GM18907 (cell line): ENCODE measurements around the gene GAL3ST1.
"Not testable (repeated sequence)": the region's sequence is repeated elsewhere in the genome, so short reads cannot be mapped to it uniquely, and the experiment has no call there.

Experiments
- ATAC-seq: cut with Tn5 transposase; IDR thresholded peaks from one replicate; pipeline ENCODE4 v1.9.1; 2021; ENCODE audit warnings: mild to moderate bottlenecking, moderate library complexity; ENCODE audit not compliant: unreplicated experiment

The GAL3ST1 gene

GRCh38 chr22:30565341-30565740 lies 9.1 kb downstream of the GAL3ST1 start:
- no peak for ATAC-seq

GRCh38 chr22:30564761-30565119 lies 9.7 kb downstream of the GAL3ST1 start:
- no peak for ATAC-seq

- ATAC-seq, result no peak
These were observed 10.3 kb downstream of the GAL3ST1 start for GRCh38 chr22:30564045-30564760.

GRCh38 chr22:30562366-30562765 lies 12.1 kb downstream of the GAL3ST1 start:
- ATAC-seq, result no peak

GRCh38 chr22:30561402-30562189 lies 12.9 kb downstream of the GAL3ST1 start:
- ATAC-seq, result no peak

- ATAC-seq, result not testable (repeated sequence)
These were observed 13.7 kb downstream of the GAL3ST1 start for GRCh38 chr22:30560643-30561202.

- ATAC-seq, result no peak
These were observed 14.6 kb downstream of the GAL3ST1 start for GRCh38 chr22:30559889-30560288.

GRCh38 chr22:30557243-30557642 lies 17.2 kb downstream of the GAL3ST1 start:
- ATAC-seq, result no peak

GRCh38 chr22:30556388-30556787 lies 18.1 kb downstream of the GAL3ST1 start:
- no peak for ATAC-seq

- no peak for ATAC-seq
These were observed 18.9 kb downstream of the GAL3ST1 start for GRCh38 chr22:30555282-30556210.

GRCh38 chr22:30553971-30554370 lies 20.5 kb downstream of the GAL3ST1 start:
- no peak for ATAC-seq

- ATAC-seq, result no peak
These were observed 21.7 kb downstream of the GAL3ST1 start for GRCh38 chr22:30552719-30553118.

GRCh38 chr22:30551813-30552212 lies 22.7 kb downstream of the GAL3ST1 start:
- ATAC-seq, result not testable (repeated sequence)

- ATAC-seq, result no peak
These were observed 27.3 kb downstream of the GAL3ST1 start for GRCh38 chr22:30547188-30547587.

- no peak for ATAC-seq
These were observed 27.8 kb downstream of the GAL3ST1 start, which contains the start of gene SEC14L6 for GRCh38 chr22:30546616-30547015. SEC14L6 (minus strand) TSS chr22:30546741; CDS start chr22:30546682, 59 bp downstream.

GRCh38 chr22:30542811-30543188 lies 31.7 kb downstream of the GAL3ST1 start:
- ATAC-seq, result no peak

- ATAC-seq, result no peak
These were observed 32.3 kb downstream of the GAL3ST1 start for GRCh38 chr22:30541961-30542810.

GRCh38 chr22:30541511-30541910 lies 33.0 kb downstream of the GAL3ST1 start:
- not testable (repeated sequence) for ATAC-seq

- no peak for ATAC-seq
These were observed 35.1 kb downstream of the GAL3ST1 start for GRCh38 chr22:30539368-30539767.

- ATAC-seq, result no peak
These were observed 36.2 kb downstream of the GAL3ST1 start for GRCh38 chr22:30538280-30538679.
